H9 (cell line): Measurements from ENCODE around the gene TMEM208. TPM values are rescaled to one million over a fixed set of nuclear protein-coding genes. Genes with fewer than 3 reads are reported as not detected.

ENCODE experiments used
- DNase-seq: peaks from one replicate; pipeline ENCODE4 v3.0.0-alpha.2; 2017
- H2AFZ ChIP-seq: one replicate; pipeline ENCODE4 v1.6.1; 2013; ENCODE audit warnings: mild to moderate bottlenecking, low read length, control low read depth, moderate library complexity
- H2AK5ac ChIP-seq: 2 replicates; pipeline ENCODE4 v1.6.1; 2013; ENCODE audit warnings: low read length, control low read depth, mixed read lengths; ENCODE audit not compliant: insufficient read length
- H2BK120ac ChIP-seq: one replicate; pipeline ENCODE4 v1.6.1; 2013; ENCODE audit warnings: low read depth, mild to moderate bottlenecking, low read length, control low read depth, inconsistent platforms; ENCODE audit not compliant: poor library complexity, severe bottlenecking
- H2BK12ac ChIP-seq: 2 replicates; pipeline ENCODE4 v1.6.1; 2013; ENCODE audit warnings: low read length, control low read depth, mixed read lengths, low read depth; ENCODE audit not compliant: insufficient read length
- H2BK15ac ChIP-seq: 2 replicates; pipeline ENCODE4 v1.6.1; 2013; ENCODE audit warnings: low read depth, low read length, control low read depth
- H2BK20ac ChIP-seq: one replicate; pipeline ENCODE4 v1.6.1; 2013; ENCODE audit warnings: low read depth, mild to moderate bottlenecking, low read length, control low read depth, inconsistent platforms; ENCODE audit not compliant: poor library complexity, severe bottlenecking
- H2BK5ac ChIP-seq: 2 replicates; pipeline ENCODE4 v1.6.1; 2013; ENCODE audit warnings: low read length, control low read depth, mixed read lengths; ENCODE audit not compliant: insufficient read length
- H3K14ac ChIP-seq: 2 replicates; pipeline ENCODE4 v1.6.1; 2013; ENCODE audit warnings: low read length, control low read depth; ENCODE audit not compliant: insufficient read depth
- H3K18ac ChIP-seq: 2 replicates; pipeline ENCODE4 v1.6.1; 2013; ENCODE audit warnings: low read depth, mild to moderate bottlenecking, mixed read lengths, low read length, control low read depth; ENCODE audit not compliant: insufficient read length
- H3K23ac ChIP-seq: 2 replicates; pipeline ENCODE4 v1.6.1; 2013; ENCODE audit warnings: low read length, control low read depth, mixed read lengths, low read depth; ENCODE audit not compliant: insufficient read length
- H3K23me2 ChIP-seq: 2 replicates; pipeline ENCODE4 v1.6.1; 2013; ENCODE audit warnings: low read depth, mild to moderate bottlenecking, mixed read lengths, low read length, control low read depth; ENCODE audit not compliant: insufficient read length, poor library complexity, severe bottlenecking
- H3K27ac ChIP-seq: 2 replicates; pipeline ENCODE4 v1.5.1; 2013; ENCODE audit warnings: low read length, control low read depth, mixed read lengths, low read depth; ENCODE audit not compliant: insufficient read length
- H3K27me3 ChIP-seq: 2 replicates; pipeline ENCODE4 v1.6.1; 2013; ENCODE audit warnings: low read length, control low read depth, inconsistent platforms; ENCODE audit not compliant: insufficient read depth
- H3K4ac ChIP-seq: 2 replicates; pipeline ENCODE4 v1.6.1; 2013; ENCODE audit warnings: low read depth, mild to moderate bottlenecking, control low read depth, inconsistent platforms, low read length, moderate library complexity
- H3K4me1 ChIP-seq: 2 replicates; pipeline ENCODE4 v1.6.1; 2013; ENCODE audit warnings: low read length, control low read depth, inconsistent platforms; ENCODE audit not compliant: insufficient read depth
- H3K4me2 ChIP-seq: 2 replicates; pipeline ENCODE4 v1.6.1; 2013; ENCODE audit warnings: low read length, control low read depth, mixed read lengths; ENCODE audit not compliant: insufficient read length, insufficient read depth
- H3K56ac ChIP-seq: 2 replicates; pipeline ENCODE4 v1.6.1; 2013; ENCODE audit warnings: low read depth, mild to moderate bottlenecking, mixed read lengths, low read length, control low read depth; ENCODE audit not compliant: insufficient read length
- H3K79me1 ChIP-seq: 2 replicates; pipeline ENCODE4 v1.6.1; 2013; ENCODE audit warnings: low read depth, mild to moderate bottlenecking, moderate library complexity, low read length, control low read depth, inconsistent platforms; ENCODE audit not compliant: insufficient read depth, poor library complexity, severe bottlenecking
- H3K79me2 ChIP-seq: 2 replicates; pipeline ENCODE4 v1.6.1; 2013; ENCODE audit warnings: low read length, control low read depth, inconsistent platforms; ENCODE audit not compliant: insufficient read depth
- H3K9ac ChIP-seq: 2 replicates; pipeline ENCODE4 v1.6.1; 2013; ENCODE audit warnings: low read length, control low read depth, mixed read lengths; ENCODE audit not compliant: insufficient read length; ENCODE audit errors: extremely low read depth
- H3K9me3 ChIP-seq: one replicate; pipeline ENCODE4 v1.6.1; 2013; ENCODE audit warnings: low read depth, low read length, inconsistent platforms; ENCODE audit not compliant: control insufficient read depth
- H3T11ph ChIP-seq: one replicate; pipeline ENCODE4 v1.6.1; 2013; ENCODE audit warnings: mild to moderate bottlenecking, low read length, control low read depth, inconsistent platforms
- H4K20me1 ChIP-seq: one replicate; pipeline ENCODE4 v1.6.1; 2013; ENCODE audit not compliant: control insufficient read depth, insufficient read length, insufficient read depth
- H4K5ac ChIP-seq: 2 replicates; pipeline ENCODE4 v1.6.1; 2013; ENCODE audit warnings: low read depth, mild to moderate bottlenecking, mixed read lengths, low read length, control low read depth; ENCODE audit not compliant: insufficient read length
- H4K8ac ChIP-seq: replicated peaks from 2 replicates; pipeline ENCODE4 v1.6.1; 2013; ENCODE audit warnings: low read length, control low read depth, mixed read lengths, low read depth; ENCODE audit not compliant: insufficient read length
- H4K91ac ChIP-seq: 2 replicates; pipeline ENCODE4 v1.6.1; 2013; ENCODE audit warnings: low read depth, mild to moderate bottlenecking, moderate library complexity, mixed read lengths, low read length, control low read depth; ENCODE audit not compliant: insufficient read length
- H3K27ac Mint-ChIP-seq, 3 experiments: 2 replicates in 2 of 3; 3 replicates in 1 of 3; pipeline ENCODE4 v1.8.0; 2020 to 2021; ENCODE audit warnings: mixed read lengths in 3 of 3, mild to moderate bottlenecking in 1 of 3, moderate library complexity in 1 of 3
- H3K27me3 Mint-ChIP-seq: 2 replicates; pipeline ENCODE4 v1.8.0; 2021; ENCODE audit warnings: low read depth, mild to moderate bottlenecking, moderate library complexity, mixed read lengths
- H3K36me3 Mint-ChIP-seq, 3 experiments: 2 replicates in 2 of 3; 3 replicates in 1 of 3; pipeline ENCODE4 v1.8.0; 2020 to 2021; ENCODE audit warnings: low read depth in 3 of 3, mixed read lengths in 3 of 3; ENCODE audit not compliant: insufficient read depth in 1 of 3
- H3K4me1 Mint-ChIP-seq, 2 experiments: 2 replicates each; pipeline ENCODE4 v1.8.0; 2020; ENCODE audit warnings: mixed read lengths in 2 of 2
- H3K4me3 Mint-ChIP-seq, 2 experiments: 2 replicates in 1 of 2; 3 replicates in 1 of 2; pipeline ENCODE4 v1.8.0; 2020 to 2021; ENCODE audit warnings: mild to moderate bottlenecking in 2 of 2, mixed read lengths in 2 of 2, moderate library complexity in 1 of 2
- H3K9me3 Mint-ChIP-seq, 2 experiments: 2 replicates in 1 of 2; 3 replicates in 1 of 2; pipeline ENCODE4 v1.8.0; 2020; ENCODE audit warnings: mild to moderate bottlenecking in 2 of 2, mixed read lengths in 2 of 2, moderate library complexity in 1 of 2
- CTCF ChIP-seq: fragments of 200-600 bp; sonication (generic); conservative IDR thresholded peaks from 3 replicates; pipeline ENCODE4 v1.8.0; 2021; ENCODE audit warnings: antibody characterized with exemption, mild to moderate bottlenecking
- WGBS: extraction: QIAGEN DNeasy Blood & Tissue Kit; methylation state at CpG from one replicate; pipeline ENCODE4 v1.1.7; 2013; ENCODE audit warnings: missing lambda C conversion rate, low lambda C conversion rate, mixed read lengths; ENCODE audit not compliant: insufficient read length; ENCODE audit errors: extremely low coverage; 5-methylcytosine and 5-hydroxymethylcytosine counted together
- total RNA-seq: library from RNA; stranded (reverse); gene quantifications from 2 replicates; pipeline ENCODE4 v1.2.1, GENCODE V29; 2021

Gene TMEM208
- total RNA-seq, 1 experiment from 2014 or later: 42.6 TPM

- Mint-ChIP-seq H3K4me3 (peak within 1 kb of the TSS; percentile 86 to 94), H3K27ac (peak within 1 kb of the TSS in 2 of 3 experiments; percentile 7 to 62; a peak in 2 of 7 replicates), H3K4me1 (peaks cover 32 to 39% of the 10 kb centered on the region in 2 experiments), H3K27me3 (peaks cover 24% of the 10 kb centered on the region), H3K9me3 (no peaks in the 10 kb centered on the region), H3K36me3 (peaks cover 0 to 2% (median 0%) of the 10 kb centered on the region in 3 experiments; a peak in 2 of 7 replicates)
- Histone ChIP-seq H2BK5ac (no peak within 1 kb of the TSS), H3K23me2 (peaks cover 31% of the 10 kb centered on the region), H3K14ac (no peak within 1 kb of the TSS; the same call in 1 of the 2 replicates), H2BK12ac (no peak within 1 kb of the TSS), H3K23ac (no peak within 1 kb of the TSS), H3K18ac (no peak within 1 kb of the TSS), H4K20me1 (no peaks in the 10 kb centered on the region), H2AK5ac (no peak within 1 kb of the TSS), H4K8ac (no peak within 1 kb of the TSS), H3K4me2 (peak within 1 kb of the TSS; percentile 65), H3K79me2 (no peaks in the 10 kb centered on the region; the same call in 1 of the 2 replicates), H3K56ac (no peak within 1 kb of the TSS), H2BK120ac (no peak within 1 kb of the TSS), H2AFZ (no peak within 1 kb of the TSS), H4K5ac (no peak within 1 kb of the TSS), H3K27me3 (no peaks in the 10 kb centered on the region; the same call in 1 of the 2 replicates), H3T11ph (no peak within 1 kb of the TSS), H2BK20ac (no peak within 1 kb of the TSS), H3K4ac (no peak within 1 kb of the TSS), H3K79me1 (no peaks in the 10 kb centered on the region), H3K9ac (no peak within 1 kb of the TSS), H3K9me3 (no peaks in the 10 kb centered on the region), H3K27ac (no peak within 1 kb of the TSS), H3K4me1 (peaks cover 4% of the 10 kb centered on the region; the same call in 1 of the 2 replicates), H2BK15ac (no peak within 1 kb of the TSS), H4K91ac (no peak within 1 kb of the TSS)
- peak; percentile 61 for DNase-seq
- TF ChIP-seq CTCF: peak; percentile 20; the same call in 1 of the 3 replicates
- WGBS: no CpG with 5 or more reads among the region's 75 CpGs
Measured at GRCh38 chr16:67248401-67249177, 21.7 kb downstream of the TMEM208 start, which contains the start of gene SLC9A5. Gene SLC9A5, plus strand, starts transcription at chr16:67248979. Its CDS starts 36 bp downstream, at chr16:67249015.
